Measurements from ENCODE around the gene FDX2. TPM values are rescaled to one million over a fixed set of nuclear protein-coding genes. Genes with fewer than 3 reads are reported as not detected.

The FDX2 gene
- total RNA-seq, 1 experiment from 2014 or later, result 18.9 TPM

- no peak for TF ChIP-seq CTCF (IDR thresholded peaks at IDR 0.05; ENCODE audit: unreplicated experiment)
- Mint-ChIP-seq H3K36me3 (ENCODE audit: insufficient read depth, unreplicated experiment) (peaks cover 48% of the 10 kb centered on the region), H3K27me3 (ENCODE audit: unreplicated experiment) (peaks cover 17% of the 10 kb centered on the region), H3K27ac (ENCODE audit: unreplicated experiment) (no peak within 1 kb of the TSS), H3K4me1 (ENCODE audit: low read depth, unreplicated experiment) (peaks cover 15% of the 10 kb centered on the region), H3K9me3 (ENCODE audit: low read depth, unreplicated experiment) (no peaks in the 10 kb centered on the region), H3K4me3 (ENCODE audit: low read depth, unreplicated experiment) (no peak within 1 kb of the TSS)
- CTCF ChIA-PET, result interaction anchor here (0.7 kb wide), 2 partner anchors 11 to 16 kb away, joined by 3 to 5 read pairs; partner anchors contain the start of gene ICAM1
- intact Hi-C loops (cut with micrococcal nuclease; ENCODE audit: unreplicated experiment), result no loop called here
- no peak for DNase-seq
- BruUV-seq (replicated peaks), result no TSS peak
These were observed 28.7 kb downstream of the FDX2 start, which contains the start of gene ICAM4 for GRCh38 chr19:10286803-10287737. Gene ICAM4, plus strand, starts transcription at chr19:10286955. Its CDS starts 58 bp downstream, at chr19:10287013.

GRCh38 chr19:10285393-10285792 lies 30.4 kb downstream of the FDX2 start:
- CTCF ChIA-PET, result no interaction called here
- no peak for TF ChIP-seq CTCF (IDR thresholded peaks at IDR 0.05; ENCODE audit: unreplicated experiment)
- DNase-seq, result no peak
- Mint-ChIP-seq H3K27me3 (ENCODE audit: unreplicated experiment) (peaks cover 8% of the 10 kb centered on the region), H3K27ac (ENCODE audit: unreplicated experiment) (no peak overlapping the region), H3K4me3 (ENCODE audit: low read depth, unreplicated experiment) (no peak overlapping the region), H3K36me3 (ENCODE audit: insufficient read depth, unreplicated experiment) (peaks cover 56% of the 10 kb centered on the region), H3K9me3 (ENCODE audit: low read depth, unreplicated experiment) (no peaks in the 10 kb centered on the region), H3K4me1 (ENCODE audit: low read depth, unreplicated experiment) (peaks cover 11% of the 10 kb centered on the region)
- BruUV-seq (replicated peaks), result TSS peak; percentile 52
- intact Hi-C loops (cut with micrococcal nuclease; ENCODE audit: unreplicated experiment), result no loop called here

GRCh38 chr19:10284960-10285278 lies 30.9 kb downstream of the FDX2 start:
- H3K4me1 Mint-ChIP-seq (ENCODE audit: low read depth, unreplicated experiment), result peaks cover 7% of the 10 kb centered on the region
- intact Hi-C loops (cut with micrococcal nuclease; ENCODE audit: unreplicated experiment), result no loop called here
- DNase-seq, result no peak
- peaks cover 3% of the 10 kb centered on the region for H3K27me3 Mint-ChIP-seq (ENCODE audit: unreplicated experiment)
- peaks cover 56% of the 10 kb centered on the region for H3K36me3 Mint-ChIP-seq (ENCODE audit: insufficient read depth, unreplicated experiment)
- H3K9me3 Mint-ChIP-seq (ENCODE audit: low read depth, unreplicated experiment), result no peaks in the 10 kb centered on the region
- no peak overlapping the region for H3K4me3 Mint-ChIP-seq (ENCODE audit: low read depth, unreplicated experiment)
- H3K27ac Mint-ChIP-seq (ENCODE audit: unreplicated experiment), result no peak overlapping the region
- BruUV-seq (replicated peaks), result no TSS peak
- no peak for TF ChIP-seq CTCF (IDR thresholded peaks at IDR 0.05; ENCODE audit: unreplicated experiment)
- CTCF ChIA-PET, result no interaction called here

GRCh38 chr19:10284065-10284959 lies 31.5 kb downstream of the FDX2 start:
- Mint-ChIP-seq H3K27me3 (ENCODE audit: unreplicated experiment) (no peaks in the 10 kb centered on the region), H3K9me3 (ENCODE audit: low read depth, unreplicated experiment) (no peaks in the 10 kb centered on the region), H3K4me1 (ENCODE audit: low read depth, unreplicated experiment) (peaks cover 7% of the 10 kb centered on the region), H3K36me3 (ENCODE audit: insufficient read depth, unreplicated experiment) (peaks cover 58% of the 10 kb centered on the region), H3K27ac (ENCODE audit: unreplicated experiment) (no peak overlapping the region), H3K4me3 (ENCODE audit: low read depth, unreplicated experiment) (no peak overlapping the region)
- CTCF ChIA-PET, result no interaction called here
- no TSS peak for BruUV-seq (replicated peaks)
- intact Hi-C loops (cut with micrococcal nuclease; ENCODE audit: unreplicated experiment), result no loop called here
- TF ChIP-seq CTCF (IDR thresholded peaks at IDR 0.05; ENCODE audit: unreplicated experiment), result no peak
- no peak for DNase-seq

Measured in Calu3 (cell line).